ENCODE data around the gene KRTAP4-11. TPM values are rescaled to one million over a fixed set of nuclear protein-coding genes. Genes with fewer than 3 reads are reported as not detected.
A peak's percentile ranks its signal among the peaks of the same experiment; 100 is the strongest.
"Not testable (repeated sequence)": the region's sequence is repeated elsewhere in the genome, so short reads cannot be mapped to it uniquely, and the experiment has no call there.

The KRTAP4-11 gene
- total RNA-seq, 1 donor from 2014 or later: not detected

GRCh38 chr17:41098481-41098880 is 19.7 kb downstream of the KRTAP4-11 start:
- no peak for DNase-seq (ENCODE audit: extremely low spot score, unreplicated experiment)
- peak overlapping the region; percentile 73 for H3K27ac Mint-ChIP-seq (ENCODE audit: unreplicated experiment)
- no peak for TF ChIP-seq CTCF (IDR thresholded peaks at IDR 0.05)
- no peaks in the 10 kb centered on the region for H3K27me3 Mint-ChIP-seq (ENCODE audit: unreplicated experiment)
- no peaks in the 10 kb centered on the region for H3K9me3 Mint-ChIP-seq (ENCODE audit: unreplicated experiment)
- no peak overlapping the region for H3K4me3 Mint-ChIP-seq (ENCODE audit: unreplicated experiment)
- H3K4me1 Mint-ChIP-seq (ENCODE audit: unreplicated experiment): peaks cover 40% of the 10 kb centered on the region
- H3K36me3 Mint-ChIP-seq (ENCODE audit: unreplicated experiment): no peaks in the 10 kb centered on the region

- TF ChIP-seq CTCF (IDR thresholded peaks at IDR 0.05): no peak
- Mint-ChIP-seq H3K27me3 (ENCODE audit: unreplicated experiment) (no peaks in the 10 kb centered on the region), H3K4me3 (ENCODE audit: unreplicated experiment) (no peak within 1 kb of the TSS), H3K27ac (ENCODE audit: unreplicated experiment) (peak within 1 kb of the TSS; percentile 73), H3K9me3 (ENCODE audit: unreplicated experiment) (no peaks in the 10 kb centered on the region), H3K4me1 (ENCODE audit: unreplicated experiment) (peaks cover 36% of the 10 kb centered on the region), H3K36me3 (ENCODE audit: unreplicated experiment) (no peaks in the 10 kb centered on the region)
- DNase-seq (ENCODE audit: extremely low spot score, unreplicated experiment): no peak
Observed at GRCh38 chr17:41098042-41098441, 20.1 kb downstream of the KRTAP4-11 start, which contains the start of gene KRTAP4-8. KRTAP4-8 (minus strand) TSS chr17:41098142; CDS start chr17:41098084, 58 bp downstream.

- Mint-ChIP-seq H3K4me1 (ENCODE audit: unreplicated experiment) (peaks cover 35% of the 10 kb centered on the region), H3K36me3 (ENCODE audit: unreplicated experiment) (no peaks in the 10 kb centered on the region), H3K27me3 (ENCODE audit: unreplicated experiment) (no peaks in the 10 kb centered on the region), H3K9me3 (ENCODE audit: unreplicated experiment) (no peaks in the 10 kb centered on the region), H3K4me3 (ENCODE audit: unreplicated experiment) (no peak overlapping the region), H3K27ac (ENCODE audit: unreplicated experiment) (no peak overlapping the region)
- no peak for TF ChIP-seq CTCF (IDR thresholded peaks at IDR 0.05)
- no peak for DNase-seq (ENCODE audit: extremely low spot score, unreplicated experiment)
Observed at GRCh38 chr17:41096055-41096454, 22.1 kb downstream of the KRTAP4-11 start.

- not testable (repeated sequence) for DNase-seq (ENCODE audit: extremely low spot score, unreplicated experiment); H3K27ac Mint-ChIP-seq (ENCODE audit: unreplicated experiment); H3K4me3 Mint-ChIP-seq (ENCODE audit: unreplicated experiment); H3K9me3 Mint-ChIP-seq (ENCODE audit: unreplicated experiment); H3K36me3 Mint-ChIP-seq (ENCODE audit: unreplicated experiment); H3K4me1 Mint-ChIP-seq (ENCODE audit: unreplicated experiment); H3K27me3 Mint-ChIP-seq (ENCODE audit: unreplicated experiment)
Observed at GRCh38 chr17:41088760-41089352, 29.3 kb downstream of the KRTAP4-11 start.

GRCh38 chr17:41084100-41084856 is 33.9 kb downstream of the KRTAP4-11 start, which contains the start of gene KRTAP4-7:
KRTAP4-7 (plus strand) TSS chr17:41084150; CDS start chr17:41084207, 57 bp downstream.
- H3K27me3 Mint-ChIP-seq (ENCODE audit: unreplicated experiment); H3K36me3 Mint-ChIP-seq (ENCODE audit: unreplicated experiment); H3K4me3 Mint-ChIP-seq (ENCODE audit: unreplicated experiment); H3K9me3 Mint-ChIP-seq (ENCODE audit: unreplicated experiment); DNase-seq (ENCODE audit: extremely low spot score, unreplicated experiment): not testable (repeated sequence)
- Mint-ChIP-seq H3K4me1 (ENCODE audit: unreplicated experiment) (peaks cover 23% of the 10 kb centered on the region), H3K27ac (ENCODE audit: unreplicated experiment) (peak within 1 kb of the TSS; percentile 53)

GRCh38 chr17:41083427-41083826 is 34.7 kb downstream of the KRTAP4-11 start:
- not testable (repeated sequence) for H3K4me3 Mint-ChIP-seq (ENCODE audit: unreplicated experiment); H3K36me3 Mint-ChIP-seq (ENCODE audit: unreplicated experiment); DNase-seq (ENCODE audit: extremely low spot score, unreplicated experiment); H3K27me3 Mint-ChIP-seq (ENCODE audit: unreplicated experiment); H3K27ac Mint-ChIP-seq (ENCODE audit: unreplicated experiment); H3K9me3 Mint-ChIP-seq (ENCODE audit: unreplicated experiment)
- peaks cover 23% of the 10 kb centered on the region for H3K4me1 Mint-ChIP-seq (ENCODE audit: unreplicated experiment)

Measured in osteocyte (in vitro differentiated cells).